HepG2 (cell line): ENCODE measurements around the gene RABL2A.
"Not testable (repeated sequence)": the region's sequence is repeated elsewhere in the genome, so short reads cannot be mapped to it uniquely, and the experiment has no call there.

ENCODE experiments used
- ATF4 ChIP-seq, 2 experiments: fragments of 450-650 bp in 1 of 2; sonication (generic) in 1 of 2; formaldehyde crosslinking; IDR thresholded peaks; 2 replicates each; pipeline versions ENCODE4 v1.5.0 to v1.8.0; 2020 to 2022; ENCODE audit warnings: mild to moderate bottlenecking in 1 of 2, missing genetic modification reagents in 1 of 2
- BCL3 ChIP-seq: sonication (generic); formaldehyde crosslinking; IDR thresholded peaks from 2 replicates; pipeline ENCODE4 v1.5.1; 2020; ENCODE audit warnings: mild to moderate bottlenecking, missing genetic modification reagents, moderate library complexity
- CCDC6 ChIP-seq: sonication (generic); formaldehyde crosslinking; IDR thresholded peaks from 2 replicates; pipeline ENCODE4 v1.8.1; 2022; ENCODE audit warnings: mild to moderate bottlenecking, missing genetic modification reagents, moderate library complexity
- FOXJ3 ChIP-seq: sonication (generic); formaldehyde crosslinking; IDR thresholded peaks from 2 replicates; pipeline ENCODE4 v1.4.0; 2020; ENCODE audit warnings: missing genetic modification reagents, mild to moderate bottlenecking, borderline replicate concordance
- HNRNPK ChIP-seq: fragments of 200-400 bp; formaldehyde crosslinking; IDR thresholded peaks from 2 replicates; pipeline ENCODE4 v1.6.1; 2018; ENCODE audit warnings: low read length, low read depth, moderate library complexity, mild to moderate bottlenecking; ENCODE audit not compliant: poor library complexity, severe bottlenecking
- KLF6 ChIP-seq: IDR thresholded peaks from 2 replicates; pipeline ENCODE4 v1.8.0; 2016; ENCODE audit warnings: missing biosample characterization, missing genetic modification reagents
- NFYB ChIP-seq: sonication (generic); formaldehyde crosslinking; IDR thresholded peaks from 2 replicates; pipeline ENCODE4 v1.4.0; 2020; ENCODE audit warnings: missing genetic modification reagents
- NR2C2 ChIP-seq: sonication (generic); formaldehyde crosslinking; IDR thresholded peaks from 2 replicates; pipeline ENCODE4 v1.4.0; 2020; ENCODE audit warnings: missing genetic modification reagents, mild to moderate bottlenecking, moderate library complexity, borderline replicate concordance
- UBTF ChIP-seq: sonication (generic); formaldehyde crosslinking; IDR thresholded peaks from 2 replicates; pipeline ENCODE4 v1.4.0; 2020; ENCODE audit warnings: mild to moderate bottlenecking, missing genetic modification reagents
- ZFP36L1 ChIP-seq: sonication (generic); formaldehyde crosslinking; IDR thresholded peaks from 2 replicates; pipeline ENCODE4 v1.8.0; 2022; ENCODE audit warnings: mild to moderate bottlenecking, missing genetic modification reagents, moderate library complexity
- ZNF589 ChIP-seq: sonication (generic); formaldehyde crosslinking; conservative IDR thresholded peaks from 2 replicates; pipeline ENCODE4 v1.8.0; 2022; ENCODE audit warnings: mild to moderate bottlenecking, moderate library complexity, missing genetic modification reagents
- TF ChIP-seq, protein P1 (sequence below): sonication (generic); formaldehyde crosslinking; IDR thresholded peaks from 2 replicates; pipeline ENCODE4 v1.5.0; 2020; ENCODE audit warnings: mild to moderate bottlenecking, missing genetic modification reagents, moderate library complexity
- TF ChIP-seq, protein P2 (sequence below): sonication (generic); formaldehyde crosslinking; IDR thresholded peaks from 2 replicates; pipeline ENCODE4 v1.4.0; 2020; ENCODE audit warnings: mild to moderate bottlenecking, missing genetic modification reagents
- TF ChIP-seq, protein P3 (sequence below): sonication (generic); formaldehyde crosslinking; IDR thresholded peaks from 2 replicates; pipeline ENCODE4 v1.4.0; 2020; ENCODE audit warnings: missing genetic modification reagents, borderline replicate concordance

GRCh38 chr2:113635358-113635757 lies 8.3 kb downstream of the RABL2A start:
- TF ChIP-seq FOXJ3 (CRISPR knock-in tag); NFYB (CRISPR knock-in tag); NR2C2 (CRISPR knock-in tag); BCL3 (CRISPR knock-in tag); HNRNPK; CCDC6; ZNF589; ZFP36L1 (CRISPR knock-in tag); ATF4 (CRISPR knock-in tag; IDR thresholded peaks at IDR 0.05); UBTF (CRISPR knock-in tag); KLF6 (CRISPR knock-in tag): not testable (repeated sequence)
- TF ChIP-seq, protein P1, sequence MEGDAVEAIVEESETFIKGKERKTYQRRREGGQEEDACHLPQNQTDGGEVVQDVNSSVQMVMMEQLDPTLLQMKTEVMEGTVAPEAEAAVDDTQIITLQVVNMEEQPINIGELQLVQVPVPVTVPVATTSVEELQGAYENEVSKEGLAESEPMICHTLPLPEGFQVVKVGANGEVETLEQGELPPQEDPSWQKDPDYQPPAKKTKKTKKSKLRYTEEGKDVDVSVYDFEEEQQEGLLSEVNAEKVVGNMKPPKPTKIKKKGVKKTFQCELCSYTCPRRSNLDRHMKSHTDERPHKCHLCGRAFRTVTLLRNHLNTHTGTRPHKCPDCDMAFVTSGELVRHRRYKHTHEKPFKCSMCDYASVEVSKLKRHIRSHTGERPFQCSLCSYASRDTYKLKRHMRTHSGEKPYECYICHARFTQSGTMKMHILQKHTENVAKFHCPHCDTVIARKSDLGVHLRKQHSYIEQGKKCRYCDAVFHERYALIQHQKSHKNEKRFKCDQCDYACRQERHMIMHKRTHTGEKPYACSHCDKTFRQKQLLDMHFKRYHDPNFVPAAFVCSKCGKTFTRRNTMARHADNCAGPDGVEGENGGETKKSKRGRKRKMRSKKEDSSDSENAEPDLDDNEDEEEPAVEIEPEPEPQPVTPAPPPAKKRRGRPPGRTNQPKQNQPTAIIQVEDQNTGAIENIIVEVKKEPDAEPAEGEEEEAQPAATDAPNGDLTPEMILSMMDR (CRISPR knock-in tag) = not testable (repeated sequence)
- TF ChIP-seq, protein P2, sequence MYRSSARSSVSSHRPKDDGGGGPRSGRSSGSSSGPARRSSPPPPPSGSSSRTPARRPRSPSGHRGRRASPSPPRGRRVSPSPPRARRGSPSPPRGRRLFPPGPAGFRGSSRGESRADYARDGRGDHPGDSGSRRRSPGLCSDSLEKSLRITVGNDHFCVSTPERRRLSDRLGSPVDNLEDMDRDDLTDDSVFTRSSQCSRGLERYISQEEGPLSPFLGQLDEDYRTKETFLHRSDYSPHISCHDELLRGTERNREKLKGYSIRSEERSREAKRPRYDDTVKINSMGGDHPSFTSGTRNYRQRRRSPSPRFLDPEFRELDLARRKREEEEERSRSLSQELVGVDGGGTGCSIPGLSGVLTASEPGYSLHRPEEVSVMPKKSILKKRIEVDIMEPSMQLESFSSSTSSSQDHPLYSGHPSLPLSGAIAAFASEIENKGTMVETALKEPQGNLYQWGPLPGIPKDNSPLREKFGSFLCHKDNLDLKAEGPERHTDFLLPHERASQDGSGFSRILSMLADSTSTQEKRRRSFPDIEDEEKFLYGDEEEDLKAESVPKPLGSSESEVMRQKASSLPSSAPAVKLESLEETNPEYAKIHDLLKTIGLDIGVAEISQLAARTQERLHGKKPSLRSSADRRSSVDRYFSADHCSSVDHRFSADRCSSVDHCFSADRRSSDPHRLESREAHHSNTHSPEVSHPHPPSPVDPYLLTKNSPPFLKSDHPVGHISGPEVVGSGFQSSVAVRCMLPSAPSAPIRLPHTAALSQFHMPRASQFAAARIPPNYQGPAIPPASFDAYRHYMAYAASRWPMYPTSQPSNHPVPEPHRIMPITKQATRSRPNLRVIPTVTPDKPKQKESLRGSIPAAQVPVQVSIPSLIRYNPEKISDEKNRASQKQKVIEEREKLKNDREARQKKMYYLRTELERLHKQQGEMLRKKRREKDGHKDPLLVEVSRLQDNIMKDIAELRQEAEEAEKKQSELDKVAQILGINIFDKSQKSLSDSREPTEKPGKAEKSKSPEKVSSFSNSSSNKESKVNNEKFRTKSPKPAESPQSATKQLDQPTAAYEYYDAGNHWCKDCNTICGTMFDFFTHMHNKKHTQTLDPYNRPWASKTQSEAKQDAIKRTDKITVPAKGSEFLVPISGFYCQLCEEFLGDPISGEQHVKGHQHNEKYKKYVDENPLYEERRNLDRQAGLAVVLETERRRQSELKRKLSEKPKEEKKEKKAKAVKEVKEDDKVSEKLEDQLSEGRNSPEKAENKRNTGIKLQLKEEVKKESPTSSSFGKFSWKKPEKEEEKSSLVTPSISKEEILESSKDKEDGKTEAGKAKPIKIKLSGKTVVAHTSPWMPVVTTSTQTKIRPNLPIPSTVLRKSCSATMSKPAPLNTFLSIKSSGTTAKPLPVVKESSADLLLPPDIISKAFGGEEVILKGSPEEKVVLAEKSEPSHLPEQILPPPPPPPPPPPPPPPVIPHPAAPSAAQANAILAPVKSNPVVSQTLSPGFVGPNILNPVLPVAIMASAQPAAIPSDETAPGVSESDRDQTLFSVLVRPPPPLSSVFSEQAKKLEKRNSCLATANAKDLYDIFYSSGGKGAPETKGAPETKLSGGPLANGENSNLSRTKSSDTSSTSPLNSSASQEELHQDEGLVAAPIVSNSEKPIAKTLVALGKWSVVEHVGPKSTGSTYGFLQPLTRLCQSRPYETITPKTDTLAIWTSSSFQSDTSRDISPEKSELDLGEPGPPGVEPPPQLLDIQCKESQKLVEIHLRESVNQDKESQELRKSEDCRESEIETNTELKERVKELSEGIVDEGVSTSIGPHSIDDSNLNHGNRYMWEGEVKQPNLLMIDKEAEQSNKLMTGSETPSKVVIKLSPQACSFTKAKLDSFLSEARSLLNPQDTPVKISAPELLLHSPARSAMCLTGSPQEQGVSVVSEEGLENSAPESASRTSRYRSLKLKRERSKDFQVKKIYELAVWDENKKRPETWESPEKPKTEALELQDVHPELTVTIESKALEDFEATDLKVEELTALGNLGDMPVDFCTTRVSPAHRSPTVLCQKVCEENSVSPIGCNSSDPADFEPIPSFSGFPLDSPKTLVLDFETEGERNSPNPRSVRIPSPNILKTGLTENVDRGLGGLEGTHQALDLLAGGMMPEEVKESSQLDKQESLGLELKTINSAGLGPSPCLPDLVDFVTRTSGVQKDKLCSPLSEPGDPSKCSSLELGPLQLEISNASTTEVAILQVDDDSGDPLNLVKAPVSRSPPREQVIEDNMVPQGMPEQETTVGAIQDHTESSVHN (CRISPR knock-in tag) = not testable (repeated sequence)
- TF ChIP-seq, protein P3, sequence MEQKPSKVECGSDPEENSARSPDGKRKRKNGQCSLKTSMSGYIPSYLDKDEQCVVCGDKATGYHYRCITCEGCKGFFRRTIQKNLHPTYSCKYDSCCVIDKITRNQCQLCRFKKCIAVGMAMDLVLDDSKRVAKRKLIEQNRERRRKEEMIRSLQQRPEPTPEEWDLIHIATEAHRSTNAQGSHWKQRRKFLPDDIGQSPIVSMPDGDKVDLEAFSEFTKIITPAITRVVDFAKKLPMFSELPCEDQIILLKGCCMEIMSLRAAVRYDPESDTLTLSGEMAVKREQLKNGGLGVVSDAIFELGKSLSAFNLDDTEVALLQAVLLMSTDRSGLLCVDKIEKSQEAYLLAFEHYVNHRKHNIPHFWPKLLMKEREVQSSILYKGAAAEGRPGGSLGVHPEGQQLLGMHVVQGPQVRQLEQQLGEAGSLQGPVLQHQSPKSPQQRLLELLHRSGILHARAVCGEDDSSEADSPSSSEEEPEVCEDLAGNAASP (CRISPR knock-in tag) = not testable (repeated sequence)
